ENCODE measurements around the gene PRICKLE2.

PRICKLE2 gene

DNA sequence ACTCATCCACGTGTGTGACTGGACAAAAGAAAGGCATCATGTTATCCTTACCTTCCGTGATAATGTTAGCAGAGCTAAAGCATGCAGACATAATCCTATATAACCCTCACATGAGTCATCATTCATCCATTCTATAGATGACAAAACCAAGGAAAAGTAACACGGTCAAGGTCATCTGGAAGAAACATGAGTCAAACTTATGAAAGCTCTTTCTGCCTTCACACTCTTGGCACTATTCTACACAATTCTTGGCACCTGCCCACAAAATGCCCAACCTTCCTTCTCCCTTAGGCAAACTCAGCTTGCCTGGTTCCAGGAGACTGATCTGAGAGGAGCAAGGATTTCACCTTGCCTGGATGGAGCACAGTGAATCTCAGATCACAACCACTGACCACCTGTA is 66.9 kb downstream of the PRICKLE2 start:
- TF ChIP-seq, protein P1, sequence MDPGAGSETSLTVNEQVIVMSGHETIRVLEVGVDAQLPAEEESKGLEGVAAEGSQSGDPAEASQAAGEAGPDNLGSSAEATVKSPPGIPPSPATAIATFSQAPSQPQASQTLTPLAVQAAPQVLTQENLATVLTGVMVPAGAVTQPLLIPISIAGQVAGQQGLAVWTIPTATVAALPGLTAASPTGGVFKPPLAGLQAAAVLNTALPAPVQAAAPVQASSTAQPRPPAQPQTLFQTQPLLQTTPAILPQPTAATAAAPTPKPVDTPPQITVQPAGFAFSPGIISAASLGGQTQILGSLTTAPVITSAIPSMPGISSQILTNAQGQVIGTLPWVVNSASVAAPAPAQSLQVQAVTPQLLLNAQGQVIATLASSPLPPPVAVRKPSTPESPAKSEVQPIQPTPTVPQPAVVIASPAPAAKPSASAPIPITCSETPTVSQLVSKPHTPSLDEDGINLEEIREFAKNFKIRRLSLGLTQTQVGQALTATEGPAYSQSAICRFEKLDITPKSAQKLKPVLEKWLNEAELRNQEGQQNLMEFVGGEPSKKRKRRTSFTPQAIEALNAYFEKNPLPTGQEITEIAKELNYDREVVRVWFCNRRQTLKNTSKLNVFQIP (CRISPR knock-in tag; IDR thresholded peaks at IDR 0.05; ENCODE audit: borderline replicate concordance, low read depth), result no peak
- TF ChIP-seq ZNF70 (CRISPR knock-in tag; IDR thresholded peaks at IDR 0.05) (no peak), OSR1 (CRISPR knock-in tag; IDR thresholded peaks at IDR 0.05) (no peak), ZC3H10 (CRISPR knock-in tag; IDR thresholded peaks at IDR 0.05) (no peak)
- TF ChIP-seq, protein P2, sequence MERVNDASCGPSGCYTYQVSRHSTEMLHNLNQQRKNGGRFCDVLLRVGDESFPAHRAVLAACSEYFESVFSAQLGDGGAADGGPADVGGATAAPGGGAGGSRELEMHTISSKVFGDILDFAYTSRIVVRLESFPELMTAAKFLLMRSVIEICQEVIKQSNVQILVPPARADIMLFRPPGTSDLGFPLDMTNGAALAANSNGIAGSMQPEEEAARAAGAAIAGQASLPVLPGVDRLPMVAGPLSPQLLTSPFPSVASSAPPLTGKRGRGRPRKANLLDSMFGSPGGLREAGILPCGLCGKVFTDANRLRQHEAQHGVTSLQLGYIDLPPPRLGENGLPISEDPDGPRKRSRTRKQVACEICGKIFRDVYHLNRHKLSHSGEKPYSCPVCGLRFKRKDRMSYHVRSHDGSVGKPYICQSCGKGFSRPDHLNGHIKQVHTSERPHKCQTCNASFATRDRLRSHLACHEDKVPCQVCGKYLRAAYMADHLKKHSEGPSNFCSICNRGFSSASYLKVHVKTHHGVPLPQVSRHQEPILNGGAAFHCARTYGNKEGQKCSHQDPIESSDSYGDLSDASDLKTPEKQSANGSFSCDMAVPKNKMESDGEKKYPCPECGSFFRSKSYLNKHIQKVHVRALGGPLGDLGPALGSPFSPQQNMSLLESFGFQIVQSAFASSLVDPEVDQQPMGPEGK (CRISPR knock-in tag; IDR thresholded peaks at IDR 0.05; ENCODE audit: borderline replicate concordance), result no peak
- ATAC-seq, result no peak

DNA sequence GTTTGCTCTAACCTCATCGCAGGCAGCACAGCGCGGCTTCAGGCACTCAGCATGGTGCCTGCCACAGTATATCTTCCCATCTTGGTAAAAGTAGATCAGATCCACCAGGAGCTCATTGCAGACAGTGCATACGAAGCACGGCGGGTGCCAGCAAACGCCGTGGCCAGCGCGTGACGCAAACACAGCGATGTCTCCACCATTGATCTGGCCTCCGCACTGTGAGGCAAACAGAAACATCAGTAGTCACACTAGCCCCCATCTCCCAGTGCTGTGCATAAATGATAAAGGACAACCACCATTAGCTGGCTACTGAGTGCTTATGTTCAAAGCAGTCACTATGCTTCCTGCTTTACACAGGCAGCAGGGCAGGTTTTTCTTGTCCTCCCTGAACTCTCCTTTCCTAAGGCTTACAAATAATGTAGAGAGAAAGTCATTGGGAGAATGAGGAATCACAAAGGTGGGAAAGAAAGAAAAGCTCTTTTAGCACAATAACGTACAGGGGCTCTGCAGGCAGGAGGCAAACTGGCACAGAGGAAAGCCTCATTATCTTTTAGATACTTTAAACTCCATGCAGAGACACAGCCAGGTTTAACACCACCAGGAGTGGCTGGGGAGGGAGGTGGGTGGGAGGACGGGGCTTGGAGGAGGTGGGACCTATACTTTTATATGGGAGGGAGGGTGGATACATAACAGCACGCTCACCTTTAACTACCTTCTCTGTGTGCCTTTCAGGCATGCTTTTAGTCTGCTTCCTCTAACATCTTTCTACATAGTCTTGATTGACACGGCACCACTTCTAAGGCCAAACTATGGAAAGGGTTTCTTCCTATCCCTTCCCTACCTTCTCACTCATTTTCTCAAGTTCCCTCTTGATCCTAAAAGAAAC is 67.9 kb downstream of the PRICKLE2 start:
- no peak for ATAC-seq
- TF ChIP-seq OSR1 (CRISPR knock-in tag; IDR thresholded peaks at IDR 0.05), result no peak
- no peak for TF ChIP-seq ZNF565 (CRISPR knock-in tag; conservative IDR thresholded peaks at IDR 0.05; ENCODE audit: low read depth)
- TF ChIP-seq, protein P3, sequence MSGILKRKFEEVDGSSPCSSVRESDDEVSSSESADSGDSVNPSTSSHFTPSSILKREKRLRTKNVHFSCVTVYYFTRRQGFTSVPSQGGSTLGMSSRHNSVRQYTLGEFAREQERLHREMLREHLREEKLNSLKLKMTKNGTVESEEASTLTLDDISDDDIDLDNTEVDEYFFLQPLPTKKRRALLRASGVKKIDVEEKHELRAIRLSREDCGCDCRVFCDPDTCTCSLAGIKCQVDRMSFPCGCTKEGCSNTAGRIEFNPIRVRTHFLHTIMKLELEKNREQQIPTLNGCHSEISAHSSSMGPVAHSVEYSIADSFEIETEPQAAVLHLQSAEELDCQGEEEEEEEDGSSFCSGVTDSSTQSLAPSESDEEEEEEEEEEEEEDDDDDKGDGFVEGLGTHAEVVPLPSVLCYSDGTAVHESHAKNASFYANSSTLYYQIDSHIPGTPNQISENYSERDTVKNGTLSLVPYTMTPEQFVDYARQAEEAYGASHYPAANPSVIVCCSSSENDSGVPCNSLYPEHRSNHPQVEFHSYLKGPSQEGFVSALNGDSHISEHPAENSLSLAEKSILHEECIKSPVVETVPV (CRISPR knock-in tag; IDR thresholded peaks at IDR 0.05), result no peak
- TF ChIP-seq CSDC2 (CRISPR knock-in tag; IDR thresholded peaks at IDR 0.05), result no peak
- no peak for TF ChIP-seq ZNF70 (CRISPR knock-in tag; IDR thresholded peaks at IDR 0.05)
- TF ChIP-seq, protein P2 (CRISPR knock-in tag; IDR thresholded peaks at IDR 0.05; ENCODE audit: borderline replicate concordance), result no peak

DNA sequence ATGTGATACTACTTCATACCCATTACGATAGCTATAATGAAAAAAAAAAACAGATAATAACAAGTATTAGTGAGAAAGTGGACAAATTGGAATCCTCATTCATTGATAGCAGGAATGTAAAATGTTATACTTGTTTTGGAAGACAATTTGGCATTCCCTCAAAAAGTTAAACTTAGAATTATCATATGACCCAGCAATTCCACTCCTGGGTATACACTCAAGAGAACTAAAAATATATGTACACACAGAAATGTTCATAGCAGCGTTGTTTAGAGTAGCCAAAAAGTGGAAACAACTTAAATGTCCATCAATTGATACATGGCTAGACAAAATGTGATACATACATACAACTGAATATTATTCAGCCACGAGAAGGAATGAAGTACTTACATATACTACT is 69.9 kb downstream of the PRICKLE2 start:
- no peak for ATAC-seq

More for the DNA sequence above, 69.9 kb downstream of the PRICKLE2 start:
- TF ChIP-seq TOX (CRISPR knock-in tag; IDR thresholded peaks at IDR 0.05; ENCODE audit: borderline replicate concordance) (no peak), CSDC2 (CRISPR knock-in tag; IDR thresholded peaks at IDR 0.05) (no peak), ZFP30 (CRISPR knock-in tag; IDR thresholded peaks at IDR 0.05) (no peak), ISL1 (CRISPR knock-in tag; IDR thresholded peaks at IDR 0.05) (no peak), BACH2 (CRISPR knock-in tag; IDR thresholded peaks at IDR 0.05; ENCODE audit: borderline replicate concordance) (no peak), ZC3H10 (CRISPR knock-in tag; IDR thresholded peaks at IDR 0.05) (no peak), ZNF8 (CRISPR knock-in tag; IDR thresholded peaks at IDR 0.05) (no peak), ZFP3 (CRISPR knock-in tag; IDR thresholded peaks at IDR 0.05) (no peak), ZNF565 (CRISPR knock-in tag; conservative IDR thresholded peaks at IDR 0.05; ENCODE audit: low read depth) (no peak)
- TF ChIP-seq, protein P2 (CRISPR knock-in tag; IDR thresholded peaks at IDR 0.05; ENCODE audit: borderline replicate concordance), result no peak
- TF ChIP-seq, protein P4, sequence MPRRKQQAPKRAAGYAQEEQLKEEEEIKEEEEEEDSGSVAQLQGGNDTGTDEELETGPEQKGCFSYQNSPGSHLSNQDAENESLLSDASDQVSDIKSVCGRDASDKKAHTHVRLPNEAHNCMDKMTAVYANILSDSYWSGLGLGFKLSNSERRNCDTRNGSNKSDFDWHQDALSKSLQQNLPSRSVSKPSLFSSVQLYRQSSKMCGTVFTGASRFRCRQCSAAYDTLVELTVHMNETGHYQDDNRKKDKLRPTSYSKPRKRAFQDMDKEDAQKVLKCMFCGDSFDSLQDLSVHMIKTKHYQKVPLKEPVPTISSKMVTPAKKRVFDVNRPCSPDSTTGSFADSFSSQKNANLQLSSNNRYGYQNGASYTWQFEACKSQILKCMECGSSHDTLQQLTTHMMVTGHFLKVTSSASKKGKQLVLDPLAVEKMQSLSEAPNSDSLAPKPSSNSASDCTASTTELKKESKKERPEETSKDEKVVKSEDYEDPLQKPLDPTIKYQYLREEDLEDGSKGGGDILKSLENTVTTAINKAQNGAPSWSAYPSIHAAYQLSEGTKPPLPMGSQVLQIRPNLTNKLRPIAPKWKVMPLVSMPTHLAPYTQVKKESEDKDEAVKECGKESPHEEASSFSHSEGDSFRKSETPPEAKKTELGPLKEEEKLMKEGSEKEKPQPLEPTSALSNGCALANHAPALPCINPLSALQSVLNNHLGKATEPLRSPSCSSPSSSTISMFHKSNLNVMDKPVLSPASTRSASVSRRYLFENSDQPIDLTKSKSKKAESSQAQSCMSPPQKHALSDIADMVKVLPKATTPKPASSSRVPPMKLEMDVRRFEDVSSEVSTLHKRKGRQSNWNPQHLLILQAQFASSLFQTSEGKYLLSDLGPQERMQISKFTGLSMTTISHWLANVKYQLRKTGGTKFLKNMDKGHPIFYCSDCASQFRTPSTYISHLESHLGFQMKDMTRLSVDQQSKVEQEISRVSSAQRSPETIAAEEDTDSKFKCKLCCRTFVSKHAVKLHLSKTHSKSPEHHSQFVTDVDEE (CRISPR knock-in tag; IDR thresholded peaks at IDR 0.05), result no peak

Data from SK-N-SH treated with all-trans-retinoic acid at 6 μM for 48 hours (cell line).